Stromal cell of bone marrow (primary cell): Measurements from ENCODE around the gene VSIG8.
A peak's percentile ranks its signal among the peaks of the same experiment; 100 is the strongest.

Experiments
- DNase-seq: peaks from one replicate; pipeline ENCODE4 v3.0.0-alpha.2; 2012; ENCODE audit warnings: low read depth

VSIG8 gene

DNA sequence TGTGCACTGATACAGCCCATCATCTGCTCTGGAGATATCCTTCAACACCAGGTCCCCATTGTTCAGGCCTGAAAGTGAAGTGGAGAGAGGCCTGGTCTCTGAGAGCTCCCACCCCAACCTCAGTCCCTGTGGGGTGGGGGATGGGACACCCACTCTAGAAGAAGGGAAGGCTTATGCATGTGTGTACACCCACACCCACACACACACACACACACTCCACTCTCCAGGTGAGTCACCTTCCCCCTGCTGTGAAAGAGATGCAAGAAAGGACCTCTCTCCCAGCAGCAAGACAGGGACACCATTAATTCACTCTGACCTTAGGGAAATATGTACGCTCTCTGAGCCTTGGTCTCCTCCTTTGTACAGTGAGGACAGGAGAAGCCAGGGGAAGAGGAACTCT, 5.9 kb downstream of the VSIG8 start:
- DNase-seq, result no peak

DNA sequence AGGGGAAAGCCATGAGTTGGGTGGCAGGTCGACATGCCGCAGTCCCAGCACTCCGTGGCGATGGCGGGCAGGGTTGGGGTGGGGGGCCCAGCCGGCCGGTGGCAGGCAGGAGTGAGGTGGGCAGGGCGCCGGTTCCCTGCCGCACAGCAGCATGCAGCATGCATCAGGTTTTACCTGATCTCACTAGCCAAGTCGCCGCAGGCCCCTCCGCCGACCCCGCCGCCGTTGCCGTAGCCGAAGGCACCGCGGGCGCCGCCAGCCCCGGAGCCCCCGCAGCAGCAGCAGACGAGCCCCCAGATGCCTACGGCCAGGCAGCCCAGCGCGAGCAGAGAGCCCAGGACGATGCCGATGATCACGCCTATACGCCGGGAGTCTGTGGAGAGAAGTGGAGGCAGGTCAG, 6.7 kb downstream of the VSIG8 start:
- DNase-seq, result no peak

DNA sequence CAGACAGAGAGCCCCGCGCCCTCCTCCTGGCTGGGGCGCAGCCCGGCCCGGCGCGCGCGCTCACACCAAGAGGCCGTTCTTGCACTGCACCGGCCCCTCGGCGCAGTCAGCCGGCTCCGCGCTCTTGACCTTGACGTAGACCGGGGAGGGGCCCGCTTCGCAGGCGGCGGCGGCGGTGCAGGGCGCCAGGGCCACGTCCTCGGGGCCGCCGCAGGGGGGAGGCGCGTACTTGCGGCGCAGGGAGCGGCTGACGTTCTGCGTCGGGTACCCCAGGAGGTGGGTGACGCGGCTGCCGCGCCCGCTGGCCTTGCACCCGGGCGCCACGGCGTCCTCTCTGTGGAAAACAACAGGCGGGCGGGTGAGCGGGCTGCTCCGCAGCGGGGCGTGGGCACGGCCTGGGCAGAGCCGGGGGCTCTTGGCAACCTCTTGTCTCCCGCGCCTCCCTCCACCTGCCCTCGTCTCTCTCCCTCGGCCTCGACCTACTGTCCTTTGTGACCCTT, 7.7 kb downstream of the VSIG8 start:
- peak; percentile 63 for DNase-seq

DNA sequence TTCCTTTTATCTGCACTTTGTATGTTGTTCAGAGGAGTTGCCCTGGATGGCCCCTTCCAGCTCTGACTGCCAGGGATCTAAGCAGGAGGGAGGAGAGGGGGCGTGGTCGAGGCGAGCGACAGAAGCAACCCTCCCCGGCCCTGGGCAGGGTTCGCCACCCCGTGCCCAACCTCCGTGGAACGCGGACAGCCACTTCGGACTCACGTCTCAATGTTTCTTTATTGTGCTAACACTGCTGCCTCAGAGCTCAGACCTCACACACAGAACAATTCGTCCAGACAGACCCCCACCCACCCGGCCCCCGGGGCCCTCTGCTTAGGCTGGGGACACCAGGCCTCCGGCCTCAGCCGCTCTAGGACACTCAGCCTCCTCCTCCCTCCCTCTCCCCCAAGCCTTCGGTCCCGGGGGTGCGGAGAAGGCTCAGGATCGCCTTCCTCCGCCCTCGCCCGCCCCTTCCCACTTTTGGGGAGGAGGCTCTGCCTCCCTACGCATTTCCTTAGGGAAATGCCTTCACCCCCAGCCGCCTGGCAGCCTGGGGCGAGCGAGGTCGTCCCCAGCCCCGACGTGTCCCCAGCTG, 8.3 kb downstream of the VSIG8 start:
- peak; percentile 24 for DNase-seq

DNA sequence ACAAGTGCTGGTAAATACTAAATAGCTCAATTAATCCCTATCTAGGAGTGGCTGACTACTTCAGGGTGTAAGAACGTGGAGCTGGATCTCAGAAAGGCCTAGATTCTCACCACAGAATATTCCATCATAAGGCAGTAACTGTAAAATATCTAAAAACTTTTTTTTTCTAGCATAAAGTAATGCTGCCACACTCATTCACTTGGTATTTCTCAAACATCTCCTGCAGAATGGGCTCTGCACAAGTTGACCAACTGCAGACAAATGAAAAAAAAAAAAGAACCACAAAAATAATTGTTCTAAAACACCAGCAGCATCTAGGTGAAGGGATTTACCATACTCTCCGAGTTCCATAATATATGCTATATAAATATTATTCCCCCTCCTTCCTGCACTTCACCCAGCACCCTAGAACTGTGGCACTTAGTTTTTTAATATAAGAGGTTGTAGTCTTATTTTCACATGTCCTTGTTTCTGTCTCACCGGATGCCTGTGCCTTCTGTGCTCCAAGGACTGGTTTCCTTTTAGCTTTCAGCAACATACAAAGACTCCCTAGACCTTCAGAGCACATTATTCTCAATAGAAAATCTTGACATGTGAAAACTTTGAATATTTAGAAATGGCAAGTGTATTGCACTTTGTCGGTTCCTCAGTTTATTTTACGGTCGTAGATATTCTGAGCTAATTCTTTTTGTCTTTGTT, 8.9 kb downstream of the VSIG8 start:
- no peak for DNase-seq

DNA sequence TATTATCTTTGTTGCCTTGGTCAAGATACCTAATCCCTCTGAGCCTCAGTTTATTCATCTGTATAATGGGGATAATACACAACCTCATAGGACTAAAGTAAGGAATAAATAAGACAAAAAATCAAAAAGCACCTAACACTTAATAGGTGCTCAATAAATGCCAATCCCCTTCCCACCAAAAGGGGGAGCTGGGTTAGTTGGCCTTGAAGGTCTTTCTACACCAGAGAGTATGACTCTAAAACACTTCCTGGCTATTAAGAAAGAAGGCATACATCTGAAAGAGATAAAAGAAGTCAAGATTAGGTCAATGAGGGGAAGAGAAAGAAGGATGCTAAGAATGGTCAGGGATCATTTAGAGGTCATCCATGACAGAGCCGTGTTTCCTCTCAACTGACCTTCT, 11.1 kb downstream of the VSIG8 start:
- DNase-seq, result no peak

DNA sequence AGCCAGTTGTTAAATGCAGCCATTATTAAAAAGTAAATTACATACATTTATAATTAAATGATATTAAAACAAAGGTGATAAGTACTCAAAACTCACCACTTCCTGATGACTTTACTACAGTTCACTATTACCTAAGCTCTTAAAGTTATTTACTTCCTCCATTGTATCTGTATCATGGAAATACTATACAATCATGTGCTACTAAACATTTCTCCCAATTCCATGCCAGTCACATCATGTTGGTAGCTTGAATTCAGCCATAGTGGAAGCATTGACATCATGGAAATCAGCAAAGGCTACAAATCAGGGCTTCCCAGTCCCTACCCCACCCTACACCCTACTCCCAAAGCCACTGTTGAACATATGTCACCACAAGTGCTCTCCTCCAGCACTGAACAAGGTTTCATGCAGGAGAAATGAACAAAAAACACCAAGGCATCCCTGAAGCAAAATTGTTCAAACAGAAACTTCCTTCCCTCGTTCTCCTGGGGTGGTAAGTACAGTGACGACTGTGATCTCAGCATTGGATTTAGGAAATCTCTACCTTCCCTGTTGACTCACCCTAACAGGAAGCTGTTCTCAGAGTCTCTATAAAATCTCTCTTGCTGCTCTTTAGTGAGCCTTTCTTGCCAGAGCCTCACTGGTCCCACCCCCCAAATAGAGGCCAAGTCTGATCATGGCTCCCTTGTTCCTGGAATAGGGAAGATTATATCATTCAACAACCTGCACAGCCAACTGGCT, 12.7 kb downstream of the VSIG8 start:
- no peak for DNase-seq

DNA sequence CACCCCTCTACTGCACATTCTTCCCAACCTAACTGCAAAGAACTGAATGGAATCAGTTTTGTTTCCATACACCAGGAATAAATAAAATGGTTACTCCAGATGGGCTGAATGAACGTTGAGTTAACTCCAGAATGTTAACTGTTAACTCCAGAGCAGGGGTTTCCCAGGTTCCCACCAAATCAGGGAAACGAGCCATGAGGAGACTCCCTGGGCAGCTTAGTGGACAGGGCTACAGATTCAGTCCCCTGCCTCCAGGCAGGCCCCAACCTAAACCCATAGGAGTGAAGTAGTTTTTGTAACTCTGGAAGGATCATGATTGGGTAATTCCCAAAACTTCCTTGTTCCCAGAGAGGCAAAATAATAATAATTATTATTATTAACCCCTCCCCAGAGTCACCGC, 14.1 kb downstream of the VSIG8 start:
- no peak for DNase-seq

DNA sequence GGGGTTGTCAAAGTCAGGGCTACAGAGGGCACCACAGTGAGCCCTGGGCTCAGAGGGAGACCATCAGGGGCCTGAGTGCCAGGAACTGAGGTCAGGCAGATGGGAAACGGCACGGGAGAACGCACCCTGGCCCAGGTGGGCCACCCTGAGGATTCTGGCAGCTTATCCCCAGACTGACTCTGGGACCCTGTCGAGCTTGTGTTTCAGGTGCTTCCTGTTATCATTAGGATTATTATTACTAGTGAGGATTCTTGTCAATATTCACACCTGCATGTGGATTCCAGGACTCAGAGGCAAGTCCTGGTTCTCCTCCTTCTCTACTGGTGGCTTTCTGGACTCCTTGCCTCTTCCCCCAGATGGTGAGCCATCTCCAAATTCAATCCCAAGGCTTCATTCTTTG, 15.2 kb downstream of the VSIG8 start:
- DNase-seq, result no peak

DNA sequence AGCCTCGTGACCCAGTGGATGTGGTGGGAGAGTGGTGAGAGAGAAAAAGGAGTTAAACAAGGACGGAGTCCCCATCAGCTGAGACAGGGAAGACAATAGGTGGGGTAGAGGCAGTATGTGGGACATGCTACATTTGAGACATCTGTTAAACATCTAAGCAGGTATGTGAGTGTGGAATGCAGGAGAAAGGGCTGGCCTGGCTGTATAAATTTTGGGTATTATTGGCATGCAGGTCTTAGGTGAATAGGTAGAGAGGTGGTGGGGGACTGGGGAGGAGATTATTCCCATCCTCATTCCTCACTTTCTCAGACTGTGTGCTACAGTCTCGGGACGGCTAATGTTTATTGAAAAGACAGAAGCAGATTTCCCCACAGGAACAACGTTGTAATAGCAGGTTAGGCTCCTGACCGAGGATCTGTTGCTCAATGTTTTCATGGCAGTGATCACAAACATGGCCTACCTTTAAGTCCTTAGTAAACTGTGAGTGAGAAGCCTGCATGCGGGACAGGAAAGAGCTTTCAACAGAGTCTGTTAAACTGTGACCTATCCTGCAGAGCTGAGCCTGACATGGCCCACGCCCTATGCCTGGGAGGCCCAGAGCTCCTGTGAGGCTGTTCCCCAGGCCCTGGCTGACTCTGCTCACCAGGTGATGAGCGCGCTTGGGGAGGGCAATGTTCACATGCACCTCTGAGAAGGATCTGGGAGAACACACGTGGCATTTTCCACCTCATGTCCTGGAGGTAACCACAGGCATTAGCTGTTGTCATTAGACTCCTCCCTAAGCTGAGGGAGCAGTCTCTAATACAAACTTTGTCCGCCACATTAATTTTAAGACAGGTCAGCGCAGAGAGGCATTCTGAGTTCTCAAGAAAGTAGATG, 16.5 kb downstream of the VSIG8 start:
- DNase-seq, result no peak

DNA sequence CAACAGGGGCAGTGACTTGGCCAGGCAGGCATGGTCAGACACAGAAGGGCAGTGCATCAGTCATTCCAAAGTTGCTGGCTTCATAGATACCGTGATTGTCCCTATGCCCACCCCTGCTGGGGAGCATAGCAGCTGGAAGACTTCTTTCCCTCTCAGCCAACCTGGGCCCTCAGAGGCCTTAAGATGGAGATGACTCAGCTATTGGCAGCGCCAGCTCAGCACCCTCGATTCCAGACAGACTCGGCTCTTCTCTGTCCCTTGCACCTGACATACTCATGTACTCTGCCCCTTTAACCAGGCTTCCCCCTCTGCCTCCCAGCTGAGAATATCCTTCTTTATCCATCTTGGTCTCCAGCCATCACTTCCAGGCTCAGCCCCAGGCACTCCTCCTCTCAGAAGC, 19.0 kb downstream of the VSIG8 start:
- DNase-seq, result no peak

DNA sequence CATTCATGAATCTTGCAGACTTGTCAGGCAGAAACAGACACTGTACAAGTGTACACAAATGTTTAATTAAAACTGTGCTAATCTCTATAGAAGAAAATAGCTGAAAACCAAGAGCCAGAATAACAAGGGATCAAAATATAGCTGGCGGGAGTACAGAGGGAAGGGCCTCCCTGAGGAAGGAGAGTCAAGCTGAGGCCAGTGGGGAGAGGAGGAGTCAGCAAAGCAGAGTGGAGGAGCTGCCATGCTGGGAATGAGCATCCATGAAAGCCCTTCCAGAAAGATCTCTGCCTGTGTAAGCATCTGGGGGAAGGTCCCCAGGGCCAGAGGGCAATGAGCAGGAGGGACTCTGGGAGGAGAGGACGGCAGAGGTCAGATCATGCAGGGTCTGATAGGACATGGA, 20.7 kb downstream of the VSIG8 start:
- no peak for DNase-seq

DNA sequence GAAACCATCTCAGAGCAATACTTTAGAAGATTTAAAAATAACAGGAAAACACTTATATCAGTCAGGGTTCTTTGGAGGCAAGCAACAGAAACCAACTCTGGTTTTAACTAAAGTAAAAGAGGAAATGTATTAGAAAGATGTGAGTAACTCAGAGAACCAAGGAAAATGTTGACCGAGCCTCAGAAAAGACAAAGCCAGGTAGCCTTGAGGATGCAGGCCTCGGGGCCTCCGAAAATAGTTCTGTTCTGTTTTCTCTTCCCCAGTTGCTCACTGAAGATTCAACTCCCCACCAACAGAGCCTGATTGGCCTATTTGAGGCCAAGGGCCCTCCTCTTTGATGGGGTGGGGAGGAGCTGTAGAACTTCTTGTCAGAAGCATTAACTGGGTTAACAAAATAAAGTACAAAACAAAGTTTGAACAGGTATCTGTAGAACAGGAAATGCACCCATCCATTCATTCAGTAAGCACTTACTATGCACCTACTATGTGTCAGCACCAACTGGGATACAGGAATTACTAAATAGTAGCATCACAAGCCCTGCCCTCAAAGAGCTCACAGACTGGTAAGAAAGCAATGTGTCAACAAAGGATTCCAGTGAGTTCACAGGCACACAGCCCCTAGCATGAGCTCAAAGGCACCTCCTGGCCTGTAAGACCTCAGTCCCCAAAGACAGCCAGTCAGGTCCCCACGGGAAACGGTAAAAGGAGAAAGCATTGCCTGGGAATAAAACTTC, 23.2 kb downstream of the VSIG8 start:
- DNase-seq, result no peak

DNA sequence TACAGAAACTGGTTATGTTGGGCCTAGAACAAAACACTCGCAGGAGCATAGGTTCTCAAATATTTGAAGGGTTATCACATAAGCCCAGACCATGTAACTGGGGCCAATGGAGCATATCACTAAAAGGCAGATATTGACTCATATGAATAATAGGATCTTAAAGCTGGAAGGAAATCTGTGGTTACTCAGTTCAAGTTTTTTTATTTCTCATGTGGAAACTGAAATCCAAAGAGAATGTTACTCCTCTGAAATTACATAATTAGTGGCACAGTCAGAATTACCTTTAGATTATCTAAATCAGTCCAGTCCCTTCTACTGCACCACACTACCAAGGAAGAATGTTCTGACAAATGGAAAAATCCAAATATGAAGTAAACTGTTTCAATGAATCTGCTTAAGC, 23.7 kb downstream of the VSIG8 start:
- no peak for DNase-seq

DNA sequence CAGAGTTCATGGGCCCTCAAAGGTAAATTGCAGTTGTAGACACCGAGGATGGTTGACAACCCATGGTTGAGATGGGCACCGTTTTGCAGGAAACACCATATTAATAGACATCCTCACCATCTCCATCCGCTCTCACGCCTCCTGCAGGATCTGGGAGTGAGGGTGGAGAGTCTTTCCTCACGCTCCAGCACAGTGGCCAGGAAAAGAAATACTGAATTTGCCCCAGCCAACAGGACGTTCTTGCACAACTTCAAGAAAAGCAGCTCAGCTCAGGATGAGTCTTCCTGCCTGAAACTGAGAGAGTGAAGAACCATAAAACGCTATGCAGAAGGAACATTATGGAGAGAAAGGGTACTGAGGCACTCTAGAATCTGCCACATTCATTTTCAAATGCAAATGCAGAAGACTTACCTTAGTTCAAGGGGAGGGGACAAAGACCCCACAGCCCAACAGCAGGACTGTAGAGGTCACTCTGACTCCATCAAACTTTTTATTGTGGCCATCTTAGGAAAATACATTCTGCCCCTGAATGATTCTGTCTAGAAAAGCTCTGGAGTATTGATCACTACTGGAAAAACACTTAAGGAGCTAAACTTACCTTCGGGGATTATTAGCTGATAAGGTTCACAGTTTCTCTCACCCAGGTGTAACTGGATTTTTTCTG, 26.5 kb downstream of the VSIG8 start:
- DNase-seq, result no peak

DNA sequence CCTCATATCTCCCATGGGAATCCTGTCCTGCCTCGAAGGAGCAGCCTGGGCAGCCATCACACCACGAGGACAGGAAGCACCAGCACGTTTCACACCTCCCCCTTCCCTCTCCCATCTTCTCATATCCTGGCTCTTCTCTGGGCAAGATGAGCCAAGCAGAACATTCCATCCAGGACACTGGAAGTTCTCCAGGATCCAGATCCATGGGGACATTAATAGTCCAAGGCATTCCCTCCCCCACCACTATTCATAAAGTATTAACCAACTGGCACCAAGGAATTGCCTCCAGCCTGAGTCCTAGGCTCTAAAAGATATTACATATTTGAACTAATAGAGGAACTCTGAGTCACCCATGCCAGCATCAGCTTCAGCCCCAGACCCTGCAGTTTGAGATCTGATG, 27.1 kb downstream of the VSIG8 start:
- DNase-seq, result no peak

DNA sequence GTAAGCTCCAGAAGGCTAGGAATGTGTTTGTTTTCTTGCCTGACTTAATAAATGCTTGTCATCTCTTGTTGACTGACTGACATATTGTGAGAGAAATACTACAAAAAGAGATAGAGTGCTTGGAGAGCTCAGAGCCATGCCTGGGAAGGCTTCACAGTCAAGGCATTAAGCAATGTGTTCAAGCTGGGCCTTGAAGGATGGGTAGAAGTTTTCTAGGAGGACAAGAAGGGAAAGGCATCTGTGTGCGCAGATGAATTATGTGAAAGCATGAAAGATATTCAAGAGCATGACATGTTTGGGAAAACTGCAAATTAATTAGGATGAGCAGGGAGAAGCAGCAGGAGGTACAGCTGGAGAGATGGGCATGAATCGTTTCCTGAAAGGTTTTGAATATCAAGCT, 30.1 kb downstream of the VSIG8 start:
- DNase-seq, result no peak

DNA sequence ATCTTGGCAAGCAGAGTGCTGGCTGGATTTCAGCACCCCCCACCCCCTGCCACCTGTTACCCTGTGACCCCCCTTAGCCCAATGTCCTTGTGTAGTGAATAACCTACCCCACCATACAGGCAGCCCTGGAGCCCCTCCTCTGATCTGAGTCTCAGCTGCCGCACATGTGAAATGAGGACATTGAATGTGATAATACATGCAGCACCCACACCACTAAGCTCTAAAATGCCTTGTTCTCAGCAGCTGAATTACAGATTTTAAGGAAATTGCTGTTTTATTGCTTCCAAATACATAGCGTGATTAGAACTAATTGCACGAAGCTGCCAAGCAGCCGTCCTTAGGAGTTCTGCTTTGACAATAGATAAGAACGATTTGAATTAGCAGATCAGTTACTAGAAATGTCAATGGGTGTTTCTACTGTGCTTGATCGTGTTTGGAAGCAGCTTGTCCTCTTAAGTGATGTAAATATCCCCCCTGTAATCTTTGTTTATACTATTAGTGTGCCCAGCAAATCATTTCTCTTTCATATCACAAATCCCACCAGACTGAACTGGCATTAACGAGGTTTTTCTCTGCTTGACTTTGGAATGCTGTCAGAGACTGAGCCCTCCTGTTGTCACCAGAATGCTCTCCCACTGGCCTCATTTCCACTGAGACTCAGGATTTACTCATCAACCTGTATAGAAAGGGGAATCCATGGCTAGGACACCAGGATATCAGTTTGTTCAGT, 30.9 kb downstream of the VSIG8 start:
- no peak for DNase-seq

DNA sequence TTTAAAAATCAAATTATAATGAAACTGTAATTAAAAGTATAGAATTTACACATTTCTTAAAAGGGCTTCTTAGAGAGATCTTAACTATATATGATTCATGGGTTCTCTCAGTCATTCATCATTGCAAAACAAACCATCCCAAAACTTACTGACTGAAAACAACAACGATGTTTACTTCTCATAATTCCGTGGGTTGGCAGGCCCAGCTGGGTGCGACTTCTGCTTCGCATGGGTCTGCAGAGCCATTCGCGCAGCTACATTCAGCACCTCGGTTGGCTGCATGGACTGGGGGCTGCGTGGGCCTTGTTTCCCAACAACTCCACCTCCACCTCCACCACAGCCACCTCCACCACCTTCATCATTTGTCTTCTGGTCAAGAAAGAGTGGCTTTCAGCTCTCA, 31.7 kb downstream of the VSIG8 start:
- no peak for DNase-seq

DNA sequence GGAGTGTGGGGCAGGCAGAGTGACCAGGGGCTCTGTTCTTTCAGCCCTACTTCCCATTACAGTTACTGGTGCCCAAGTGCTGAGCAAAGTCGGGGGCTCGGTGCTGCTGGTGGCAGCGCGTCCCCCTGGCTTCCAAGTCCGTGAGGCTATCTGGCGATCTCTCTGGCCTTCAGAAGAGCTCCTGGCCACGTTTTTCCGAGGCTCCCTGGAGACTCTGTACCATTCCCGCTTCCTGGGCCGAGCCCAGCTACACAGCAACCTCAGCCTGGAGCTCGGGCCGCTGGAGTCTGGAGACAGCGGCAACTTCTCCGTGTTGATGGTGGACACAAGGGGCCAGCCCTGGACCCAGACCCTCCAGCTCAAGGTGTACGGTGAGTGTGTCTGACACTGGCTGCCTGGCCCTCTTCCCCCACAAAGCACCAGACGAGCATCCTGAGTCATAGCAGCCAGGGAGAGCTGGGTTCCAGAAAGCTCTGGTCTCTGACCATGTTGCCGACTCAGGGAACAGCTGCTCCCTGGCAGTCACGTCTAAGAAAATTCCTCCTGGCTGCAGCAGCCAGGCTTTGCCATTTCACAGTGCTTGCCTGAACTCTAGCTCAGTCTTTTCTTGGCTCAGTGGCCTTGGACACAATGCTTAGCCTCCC, 32.5 kb downstream of the VSIG8 start:
- peak; percentile 66 for DNase-seq
